Measurements from ENCODE around the gene SEC16A. TPM values are rescaled to one million over a fixed set of nuclear protein-coding genes. Genes with fewer than 3 reads are reported as not detected.
A peak's percentile ranks its signal among the peaks of the same experiment; 100 is the strongest.

The SEC16A gene
- total and polyA plus RNA-seq, 2 donors from 2014 or later, result 37.0 to 67.1 TPM

DNA sequence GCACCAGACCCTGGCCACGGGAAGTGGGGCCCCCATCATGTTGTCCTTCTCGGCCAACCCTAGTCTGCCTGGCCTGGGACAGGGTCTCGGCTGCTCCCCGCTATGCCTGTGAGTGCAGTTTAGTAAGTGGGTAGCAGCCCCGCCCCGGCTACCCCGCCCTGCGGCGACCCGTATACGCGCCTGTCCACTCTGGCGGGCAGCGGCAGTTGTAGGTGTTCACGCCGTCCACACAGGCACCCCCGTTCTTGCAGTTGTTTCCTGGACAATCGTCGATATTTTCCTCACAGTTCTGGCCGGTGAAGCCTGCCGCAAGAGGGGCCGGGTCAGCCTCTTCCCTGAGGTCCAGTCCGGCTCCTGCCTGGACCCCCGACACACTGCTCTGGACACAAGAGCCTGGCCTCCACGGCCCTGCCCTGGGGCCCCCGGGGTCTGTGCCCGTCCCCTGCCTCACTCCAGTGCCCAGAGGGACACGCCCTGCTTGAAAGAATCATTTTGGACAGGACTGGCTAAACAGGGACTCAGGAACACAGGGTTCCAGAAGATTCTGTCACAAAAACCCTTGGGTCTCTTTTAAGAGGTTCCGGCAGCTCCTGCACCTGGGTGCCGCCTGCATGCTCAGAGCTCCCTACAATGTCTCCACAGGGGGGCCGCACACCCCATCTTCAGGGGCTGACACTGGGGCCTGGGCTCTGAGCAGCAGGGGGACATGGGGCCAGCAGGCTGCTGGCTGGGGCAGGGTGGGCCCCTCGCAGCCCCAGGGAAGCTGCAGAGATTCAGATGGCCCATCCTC, 36.6 kb upstream of the SEC16A start:
- no peak for FAIRE-seq
- peak overlapping the region; percentile 69 to 78 for H3K27ac ChIP-seq (ENCODE audit: low read depth in 2 of 2, low read length in 2 of 2)
- no peak for DNase-seq

DNA sequence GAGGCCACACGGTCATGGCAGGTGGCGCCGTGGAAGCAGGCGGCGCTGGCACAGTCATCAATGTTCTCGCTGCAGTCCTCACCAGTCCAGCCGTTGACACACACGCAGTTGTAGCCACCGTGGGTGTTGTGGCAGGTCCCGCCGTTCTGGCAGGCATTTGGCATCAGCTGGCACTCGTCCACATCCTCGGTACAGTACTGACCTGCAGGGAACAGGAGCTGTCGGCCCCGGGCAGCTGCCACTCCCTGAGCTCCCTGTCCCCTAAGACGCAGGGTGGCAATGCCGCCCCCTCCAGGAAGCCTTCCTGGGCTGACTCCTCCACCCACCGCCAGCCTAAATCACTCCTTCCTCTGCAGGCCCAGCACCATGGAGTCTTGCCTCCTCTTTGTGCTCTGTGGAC, 35.8 kb upstream of the SEC16A start:
- H3K9me3 ChIP-seq (ENCODE audit: control insufficient read depth in 2 of 3, insufficient read depth in 1 of 3, low read length in 3 of 3), result no peaks in the 10 kb centered on the region
- no peak overlapping the region for H3K4me3 ChIP-seq (ENCODE audit: low read length in 3 of 3)
- intact Hi-C loops (cut with DNase I), result no loop called here
- FAIRE-seq (no peak), DNase-seq (no peak)
- H3K4me1 ChIP-seq (ENCODE audit: control insufficient read depth in 2 of 3, insufficient read depth in 2 of 3, low read depth in 1 of 3, low read length in 3 of 3), result peaks cover 0 to 40% (median 7%) of the 10 kb centered on the region in 3 donors
- H3K27me3 ChIP-seq (ENCODE audit: control insufficient read depth, insufficient read depth, low read length), result no peaks in the 10 kb centered on the region
- peaks cover 0 to 23% (median 4%) of the 10 kb centered on the region in 3 donors for H3K36me3 ChIP-seq (ENCODE audit: control insufficient read depth in 2 of 3, insufficient read depth in 3 of 3, low read length in 3 of 3)
- H3K27ac ChIP-seq (ENCODE audit: low read depth in 2 of 2, low read length in 2 of 2), result no peak overlapping the region
- no peak overlapping the region for H3K9ac ChIP-seq (ENCODE audit: low read length in 3 of 3)
- TF ChIP-seq, protein P1, sequence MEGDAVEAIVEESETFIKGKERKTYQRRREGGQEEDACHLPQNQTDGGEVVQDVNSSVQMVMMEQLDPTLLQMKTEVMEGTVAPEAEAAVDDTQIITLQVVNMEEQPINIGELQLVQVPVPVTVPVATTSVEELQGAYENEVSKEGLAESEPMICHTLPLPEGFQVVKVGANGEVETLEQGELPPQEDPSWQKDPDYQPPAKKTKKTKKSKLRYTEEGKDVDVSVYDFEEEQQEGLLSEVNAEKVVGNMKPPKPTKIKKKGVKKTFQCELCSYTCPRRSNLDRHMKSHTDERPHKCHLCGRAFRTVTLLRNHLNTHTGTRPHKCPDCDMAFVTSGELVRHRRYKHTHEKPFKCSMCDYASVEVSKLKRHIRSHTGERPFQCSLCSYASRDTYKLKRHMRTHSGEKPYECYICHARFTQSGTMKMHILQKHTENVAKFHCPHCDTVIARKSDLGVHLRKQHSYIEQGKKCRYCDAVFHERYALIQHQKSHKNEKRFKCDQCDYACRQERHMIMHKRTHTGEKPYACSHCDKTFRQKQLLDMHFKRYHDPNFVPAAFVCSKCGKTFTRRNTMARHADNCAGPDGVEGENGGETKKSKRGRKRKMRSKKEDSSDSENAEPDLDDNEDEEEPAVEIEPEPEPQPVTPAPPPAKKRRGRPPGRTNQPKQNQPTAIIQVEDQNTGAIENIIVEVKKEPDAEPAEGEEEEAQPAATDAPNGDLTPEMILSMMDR (IDR thresholded peaks at IDR 0.05; ENCODE audit: borderline replicate concordance, extremely low read depth, insufficient read depth), result no peak

More for the DNA sequence above, 36.6 kb upstream of the SEC16A start:
- Histone ChIP-seq H3K4me1 (ENCODE audit: control insufficient read depth in 2 of 3, insufficient read depth in 2 of 3, low read depth in 1 of 3, low read length in 3 of 3) (peaks cover 0 to 40% (median 7%) of the 10 kb centered on the region in 3 donors), H3K27me3 (ENCODE audit: control insufficient read depth, insufficient read depth, low read length) (no peaks in the 10 kb centered on the region), H3K9ac (ENCODE audit: low read length in 3 of 3) (no peak overlapping the region), H3K4me3 (ENCODE audit: low read length in 3 of 3) (peak overlapping the region in 1 of 3 donors; percentile 29), H3K36me3 (ENCODE audit: control insufficient read depth in 2 of 3, insufficient read depth in 3 of 3, low read length in 3 of 3) (peaks cover 0 to 15% (median 4%) of the 10 kb centered on the region in 3 donors), H3K9me3 (ENCODE audit: control insufficient read depth in 2 of 3, insufficient read depth in 1 of 3, low read length in 3 of 3) (no peaks in the 10 kb centered on the region)
- TF ChIP-seq, protein P1 (IDR thresholded peaks at IDR 0.05; ENCODE audit: borderline replicate concordance, extremely low read depth, insufficient read depth), result no peak
- intact Hi-C loops (cut with DNase I), result no loop called here

DNA sequence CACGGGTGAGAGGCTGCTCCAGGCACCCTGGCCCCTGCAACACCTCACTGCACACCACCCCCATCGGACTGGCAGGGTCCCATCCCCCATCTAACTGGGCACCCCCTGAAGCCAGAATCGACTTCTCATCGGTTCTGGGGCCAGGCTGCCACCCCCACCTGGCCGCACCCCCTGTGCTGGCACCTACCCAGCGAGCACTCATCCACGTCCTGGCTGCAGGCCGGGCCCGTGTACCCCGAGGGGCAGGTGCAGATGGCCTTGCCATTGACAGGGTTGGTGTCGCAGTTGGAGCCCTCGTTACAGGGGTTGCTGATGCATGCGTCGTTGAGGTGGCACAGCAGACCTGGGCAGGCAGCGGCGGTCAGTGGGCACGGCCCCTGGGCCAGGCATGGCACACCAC, 35.1 kb upstream of the SEC16A start:
- Histone ChIP-seq H3K4me3 (ENCODE audit: low read length in 3 of 3) (no peak overlapping the region), H3K9me3 (ENCODE audit: control insufficient read depth in 2 of 3, insufficient read depth in 1 of 3, low read length in 3 of 3) (no peaks in the 10 kb centered on the region), H3K27me3 (ENCODE audit: control insufficient read depth, insufficient read depth, low read length) (no peaks in the 10 kb centered on the region), H3K4me1 (ENCODE audit: control insufficient read depth in 2 of 3, insufficient read depth in 2 of 3, low read depth in 1 of 3, low read length in 3 of 3) (peaks cover 0 to 44% (median 7%) of the 10 kb centered on the region in 3 donors), H3K36me3 (ENCODE audit: control insufficient read depth in 2 of 3, insufficient read depth in 3 of 3, low read length in 3 of 3) (peaks cover 0 to 28% (median 8%) of the 10 kb centered on the region in 3 donors), H3K9ac (ENCODE audit: low read length in 3 of 3) (no peak overlapping the region), H3K27ac (ENCODE audit: low read depth in 2 of 2, low read length in 2 of 2) (no peak overlapping the region)
- FAIRE-seq (no peak), DNase-seq (no peak)
- TF ChIP-seq, protein P1 (IDR thresholded peaks at IDR 0.05; ENCODE audit: borderline replicate concordance, extremely low read depth, insufficient read depth), result no peak
- intact Hi-C loops (cut with DNase I), result no loop called here
